Loucy (cell line): ENCODE measurements around the gene ARVCF.

Experiments
- EZH2phosphoT487 ChIP-seq: fragments of 200-600 bp; IDR thresholded peaks from 2 replicates; pipeline ENCODE4 v1.6.1; 2018; ENCODE audit warnings: antibody characterized with exemption, mild to moderate bottlenecking, moderate library complexity, borderline replicate concordance
- TF ChIP-seq, protein P1 (sequence below): fragments of 200-600 bp; sonication (generic); conservative IDR thresholded peaks from 2 replicates; pipeline ENCODE4 v1.5.1; 2014; ENCODE audit warnings: mild to moderate bottlenecking, antibody characterized with exemption, low read length

GRCh38 chr22:20036084-20036482 is 19.5 kb upstream of the ARVCF start:
- TF ChIP-seq, protein P1, sequence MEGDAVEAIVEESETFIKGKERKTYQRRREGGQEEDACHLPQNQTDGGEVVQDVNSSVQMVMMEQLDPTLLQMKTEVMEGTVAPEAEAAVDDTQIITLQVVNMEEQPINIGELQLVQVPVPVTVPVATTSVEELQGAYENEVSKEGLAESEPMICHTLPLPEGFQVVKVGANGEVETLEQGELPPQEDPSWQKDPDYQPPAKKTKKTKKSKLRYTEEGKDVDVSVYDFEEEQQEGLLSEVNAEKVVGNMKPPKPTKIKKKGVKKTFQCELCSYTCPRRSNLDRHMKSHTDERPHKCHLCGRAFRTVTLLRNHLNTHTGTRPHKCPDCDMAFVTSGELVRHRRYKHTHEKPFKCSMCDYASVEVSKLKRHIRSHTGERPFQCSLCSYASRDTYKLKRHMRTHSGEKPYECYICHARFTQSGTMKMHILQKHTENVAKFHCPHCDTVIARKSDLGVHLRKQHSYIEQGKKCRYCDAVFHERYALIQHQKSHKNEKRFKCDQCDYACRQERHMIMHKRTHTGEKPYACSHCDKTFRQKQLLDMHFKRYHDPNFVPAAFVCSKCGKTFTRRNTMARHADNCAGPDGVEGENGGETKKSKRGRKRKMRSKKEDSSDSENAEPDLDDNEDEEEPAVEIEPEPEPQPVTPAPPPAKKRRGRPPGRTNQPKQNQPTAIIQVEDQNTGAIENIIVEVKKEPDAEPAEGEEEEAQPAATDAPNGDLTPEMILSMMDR = no peak
- TF ChIP-seq EZH2phosphoT487 = no peak
